NCI-H82 (cell line): ENCODE data around the gene PDCD1LG2.
"Not testable (repeated sequence)": the region's sequence is repeated elsewhere in the genome, so short reads cannot be mapped to it uniquely, and the experiment has no call there.

ENCODE experiments used
- DNase-seq: peaks from one replicate; lab custom pipeline; 2025; lab: John Stamatoyannopoulos, UW

PDCD1LG2 gene

GRCh38 chr9:5510360-5510931 is at the start of gene PDCD1LG2:
Gene PDCD1LG2 (plus strand): TSS chr9:5510531. CDS start chr9:5522547, 12,016 bp downstream.
- peak; percentile 86 for DNase-seq

GRCh38 chr9:5464831-5465330 is 45.5 kb upstream of the PDCD1LG2 start:
- not testable (repeated sequence) for DNase-seq

- DNase-seq = no peak
Observed at GRCh38 chr9:5466005-5466404, 44.3 kb upstream of the PDCD1LG2 start.

GRCh38 chr9:5466766-5467165 is 43.6 kb upstream of the PDCD1LG2 start:
- no peak for DNase-seq

GRCh38 chr9:5468850-5469249 is 41.5 kb upstream of the PDCD1LG2 start:
- DNase-seq = no peak

- DNase-seq = no peak
Observed at GRCh38 chr9:5470122-5470521, 40.2 kb upstream of the PDCD1LG2 start.

- no peak for DNase-seq
Observed at GRCh38 chr9:5470816-5471215, 39.5 kb upstream of the PDCD1LG2 start.

GRCh38 chr9:5475611-5476010 is 34.7 kb upstream of the PDCD1LG2 start:
- DNase-seq = peak; percentile 1

GRCh38 chr9:5478206-5478605 is 32.1 kb upstream of the PDCD1LG2 start:
- DNase-seq = no peak

GRCh38 chr9:5479994-5480694 is 30.2 kb upstream of the PDCD1LG2 start:
- DNase-seq = no peak

- no peak for DNase-seq
Observed at GRCh38 chr9:5480919-5481318, 29.4 kb upstream of the PDCD1LG2 start.

- no peak for DNase-seq
Observed at GRCh38 chr9:5481322-5482040, 28.9 kb upstream of the PDCD1LG2 start.

GRCh38 chr9:5482194-5482593 is 28.1 kb upstream of the PDCD1LG2 start:
- no peak for DNase-seq

GRCh38 chr9:5483306-5483705 is 27.0 kb upstream of the PDCD1LG2 start:
- no peak for DNase-seq

GRCh38 chr9:5485378-5486085 is 24.8 kb upstream of the PDCD1LG2 start:
- no peak for DNase-seq

- DNase-seq = no peak
Observed at GRCh38 chr9:5486988-5487387, 23.3 kb upstream of the PDCD1LG2 start.

GRCh38 chr9:5488221-5489008 is 21.9 kb upstream of the PDCD1LG2 start:
- DNase-seq = no peak

- DNase-seq = no peak
Observed at GRCh38 chr9:5489630-5490490, 20.5 kb upstream of the PDCD1LG2 start.

- DNase-seq = no peak
Observed at GRCh38 chr9:5492965-5493678, 17.2 kb upstream of the PDCD1LG2 start.
